HCT116 (cell line): ENCODE data around the gene CMIP. TPM values are rescaled to one million over a fixed set of nuclear protein-coding genes. Genes with fewer than 3 reads are reported as not detected.

Source experiments
- ATAC-seq: fragments of 200-7000 bp; cut with Tn5 transposase; 2 replicates; pipeline ENCODE4 v1.9.1; 2020; ENCODE audit warnings: mild to moderate bottlenecking, moderate library complexity
- BruUV-seq: library from RNA; stranded (reverse); fragments of 400-500 nt; replicated peaks from 2 replicates; lab custom pipeline; 2021; lab: Mats Ljungman, UMichigan
- CTCF ChIA-PET: fragments of 300-600 bp; sonication (Branson Sonifier 250); formaldehyde crosslinking; loops from one replicate; lab custom pipeline; 2021; ENCODE audit warnings: antibody characterized with exemption; lab: Charles Lee
- POLR2A ChIA-PET: fragments of 300-600, 350-600 bp; sonication (Branson Sonifier 250); formaldehyde crosslinking; loops from one replicate; lab custom pipeline; 2021; ENCODE audit warnings: antibody characterized with exemption; lab: Charles Lee
- RAD21 ChIA-PET, 2 experiments: fragments of 300-600 bp; sonication (Branson Sonifier 250); formaldehyde crosslinking; loops; one replicate each; lab custom pipeline; 2023; ENCODE audit warnings: low total read pairs in 2 of 2; ENCODE audit not compliant: uncharacterized antibody in 2 of 2, unreplicated experiment in 2 of 2, low non-redundant PET in 1 of 2; lab: Charles Lee
- DNase-seq: peaks from one replicate; pipeline ENCODE4 v3.0.0-alpha.2; 2010; ENCODE audit warnings: low read depth, low spot score
- H2AFZ ChIP-seq: fragments of 200-600 bp; shearing (Covaris generic), sonication (generic); 2 replicates; pipeline ENCODE4 v1.6.1; 2017; ENCODE audit warnings: low read depth, mixed run types, mixed read lengths, antibody characterized with exemption, low read length; ENCODE audit not compliant: poor library complexity, severe bottlenecking
- H3K27ac ChIP-seq: 2 replicates; pipeline ENCODE4 v1.5.1; 2012; ENCODE audit warnings: low read depth, low read length
- H3K27me3 ChIP-seq: fragments of 200-600 bp; sonication (generic); 2 replicates; pipeline ENCODE4 v1.6.1; 2016; ENCODE audit warnings: mixed run types, low read length, mixed read lengths; ENCODE audit not compliant: insufficient read depth
- H3K36me3 ChIP-seq, 2 experiments: fragments of 200-500 bp in 1 of 2; fragments of 200-600 bp in 1 of 2; sonication (Bioruptor generic) in 1 of 2; sonication (generic) in 1 of 2; 2 replicates each; pipeline versions ENCODE4 v1.5.1 to v1.6.1; 2014 to 2016; ENCODE audit warnings: low read length in 2 of 2, inconsistent platforms in 1 of 2, mixed read lengths in 1 of 2, mixed run types in 1 of 2; ENCODE audit not compliant: insufficient read depth in 2 of 2, control insufficient read depth in 1 of 2
- H3K4me1 ChIP-seq, 2 experiments: fragments of 200-600 bp in 1 of 2; sonication (generic) in 1 of 2; 2 replicates each; pipeline versions ENCODE4 v1.5.1 to v1.6.1; 2012 to 2017; ENCODE audit warnings: low read length in 2 of 2, inconsistent platforms in 1 of 2, mild to moderate bottlenecking in 1 of 2, mixed read lengths in 1 of 2, mixed run types in 1 of 2, moderate library complexity in 1 of 2; ENCODE audit not compliant: insufficient read depth in 2 of 2, control insufficient read depth in 1 of 2
- H3K4me2 ChIP-seq: fragments of 200-600 bp; sonication (generic); 2 replicates; pipeline ENCODE4 v1.6.1; 2017; ENCODE audit warnings: mixed run types, low read length, mixed read lengths
- H3K4me3 ChIP-seq, 2 experiments: fragments of 200-600 bp in 1 of 2; sonication (generic) in 1 of 2; replicated peaks in 1 of 2; 2 replicates each; pipeline ENCODE4 v1.5.1; 2011 to 2016; ENCODE audit warnings: low read length in 2 of 2, control low read depth in 1 of 2, low read depth in 1 of 2, mild to moderate bottlenecking in 1 of 2, mixed read lengths in 1 of 2, mixed run types in 1 of 2
- H3K79me2 ChIP-seq: fragments of 200-600 bp; sonication (generic); 2 replicates; pipeline ENCODE4 v1.6.1; 2017; ENCODE audit warnings: mild to moderate bottlenecking, mixed run types, low read length, moderate library complexity, mixed read lengths; ENCODE audit not compliant: insufficient read depth
- H3K9ac ChIP-seq: fragments of 200-600 bp; sonication (generic); 2 replicates; pipeline ENCODE4 v1.6.1; 2016; ENCODE audit warnings: low read length, mixed read lengths
- H3K9me2 ChIP-seq: fragments of 200-600 bp; sonication (generic), shearing (Covaris generic); 2 replicates; pipeline ENCODE4 v1.6.1; 2017; ENCODE audit warnings: mixed run types, mild to moderate bottlenecking, moderate library complexity; ENCODE audit not compliant: insufficient read depth
- H3K9me3 ChIP-seq, 2 experiments: fragments of 200-500 bp in 1 of 2; fragments of 200-600 bp in 1 of 2; sonication (Bioruptor generic) in 1 of 2; sonication (generic) in 1 of 2; 2 replicates each; pipeline ENCODE4 v1.6.1; 2014 to 2017; ENCODE audit warnings: low read length in 2 of 2, mixed read lengths in 2 of 2, inconsistent platforms in 1 of 2, low read depth in 1 of 2, mild to moderate bottlenecking in 1 of 2, mixed run types in 1 of 2, moderate library complexity in 1 of 2; ENCODE audit not compliant: control insufficient read depth in 1 of 2, insufficient read depth in 1 of 2
- H4K20me1 ChIP-seq: fragments of 200-600 bp; sonication (generic), shearing (Covaris generic); 2 replicates; pipeline ENCODE4 v1.6.1; 2017; ENCODE audit warnings: mixed run types, mild to moderate bottlenecking, moderate library complexity; ENCODE audit not compliant: insufficient read depth
- ATF3 ChIP-seq: IDR thresholded peaks from 2 replicates; pipeline ENCODE4 v1.6.1; 2012
- CBX3 ChIP-seq: IDR thresholded peaks from 2 replicates; pipeline ENCODE4 v1.6.1; 2012; ENCODE audit warnings: low read depth
- CEBPB ChIP-seq: IDR thresholded peaks from 2 replicates; pipeline ENCODE4 v1.6.1; 2012; ENCODE audit warnings: low read depth
- CTCF ChIP-seq, 3 experiments: fragments of 200-600 bp in 1 of 3; sonication (generic) in 1 of 3; IDR thresholded peaks in 2 of 3; conservative IDR thresholded peaks in 1 of 3; 2 replicates each; pipeline ENCODE4 v1.5.1; 2012 to 2017; ENCODE audit warnings: low read depth in 2 of 3, low read length in 2 of 3, antibody characterized with exemption in 1 of 3, borderline replicate concordance in 1 of 3, control low read depth in 1 of 3, mild to moderate bottlenecking in 1 of 3, mixed read lengths in 1 of 3, mixed run types in 1 of 3, moderate library complexity in 1 of 3; ENCODE audit not compliant: insufficient read depth in 1 of 3
- EGR1 ChIP-seq: IDR thresholded peaks from 2 replicates; pipeline ENCODE4 v1.6.1; 2012; ENCODE audit warnings: low read depth
- EZH2 ChIP-seq: fragments of 200-600 bp; sonication (generic); IDR thresholded peaks from 2 replicates; pipeline ENCODE4 v1.6.1; 2017; ENCODE audit warnings: antibody characterized with exemption, mixed run types
- MAX ChIP-seq: IDR thresholded peaks from 2 replicates; pipeline ENCODE4 v1.6.1; 2012
- POLR2A ChIP-seq: IDR thresholded peaks from 2 replicates; pipeline ENCODE4 v1.7.0; 2011; ENCODE audit warnings: borderline replicate concordance; ENCODE audit not compliant: insufficient read depth, insufficient read length; ENCODE audit errors: extremely low read depth
- POLR2AphosphoS5 ChIP-seq: IDR thresholded peaks from 2 replicates; pipeline ENCODE4 v1.6.1; 2011; ENCODE audit warnings: mild to moderate bottlenecking, low read depth, low read length, moderate library complexity
- RAD21 ChIP-seq: IDR thresholded peaks from 2 replicates; pipeline ENCODE4 v1.6.1; 2012; ENCODE audit warnings: low read depth, mild to moderate bottlenecking
- SIN3A ChIP-seq: IDR thresholded peaks from 2 replicates; pipeline ENCODE4 v1.6.1; 2012; ENCODE audit warnings: low read depth
- SP1 ChIP-seq: IDR thresholded peaks from 2 replicates; pipeline ENCODE4 v1.6.1; 2012; ENCODE audit warnings: low read depth
- SRF ChIP-seq: IDR thresholded peaks from 2 replicates; pipeline ENCODE4 v1.6.1; 2012; ENCODE audit warnings: low read depth
- TCF7L2 ChIP-seq: IDR thresholded peaks from 2 replicates; pipeline ENCODE4 v1.7.0; 2011; ENCODE audit warnings: borderline replicate concordance, inconsistent platforms; ENCODE audit not compliant: insufficient read depth, insufficient read length; ENCODE audit errors: extremely low read depth
- YY1 ChIP-seq: IDR thresholded peaks from 2 replicates; pipeline ENCODE4 v1.6.1; 2011; ENCODE audit warnings: low read length, low read depth, moderate library complexity, mild to moderate bottlenecking; ENCODE audit not compliant: insufficient replicate concordance; ENCODE audit errors: extremely low read depth
- ZBTB33 ChIP-seq: IDR thresholded peaks from 2 replicates; pipeline ENCODE4 v1.6.1; 2011; ENCODE audit warnings: mild to moderate bottlenecking, low read length, moderate library complexity; ENCODE audit not compliant: insufficient replicate concordance; ENCODE audit errors: extremely low read depth
- intact Hi-C: fragments of 100-400 bp; cut with micrococcal nuclease; formaldehyde crosslinking; loops from 2 replicates; pipeline ENCODE4 v1.10.0; 2022
- total RNA-seq: library from RNA; stranded (reverse); gene quantifications from one replicate; pipeline ENCODE4 v1.2.1, GENCODE V29; 2021; ENCODE audit not compliant: unreplicated experiment

CMIP gene
- total RNA-seq, 1 experiment from 2014 or later = 64.6 TPM

GRCh38 chr16:81570151-81570846 is 125.7 kb downstream of the CMIP start:
- no peak for TF ChIP-seq POLR2AphosphoS5
- TF ChIP-seq RAD21 = no peak
- TF ChIP-seq CTCF (IDR thresholded peaks at IDR 0.05 in 2 of 3, conservative IDR thresholded peaks at IDR 0.05 in 1 of 3; ENCODE audit: borderline replicate concordance in 1 of 3, insufficient read depth in 1 of 3, low read depth in 2 of 3, low read length in 2 of 3) = no peak
- no peak for TF ChIP-seq EGR1
- Histone ChIP-seq H3K79me2 (peaks cover 98% of the 10 kb centered on the region), H3K4me1 (peaks cover 20 to 52% of the 10 kb centered on the region in 2 experiments), H3K9ac (no peak overlapping the region), H3K27ac (no peak overlapping the region), H3K27me3 (no peaks in the 10 kb centered on the region), H3K4me2 (no peak overlapping the region), H3K4me3 (no peak overlapping the region), H3K36me3 (no peaks in the 10 kb centered on the region; a peak in 1 of 4 replicates), H4K20me1 (no peaks in the 10 kb centered on the region; the same call in 1 of the 2 replicates), H3K9me3 (no peaks in the 10 kb centered on the region), H3K9me2 (no peaks in the 10 kb centered on the region), H2AFZ (no peak overlapping the region)
- ATAC-seq (no peak), DNase-seq (no peak)
- intact Hi-C loops = no loop called here
- POLR2A ChIA-PET = no interaction called here
- CTCF ChIA-PET = no interaction called here
- no TSS peak for BruUV-seq
- RAD21 ChIA-PET = no interaction called here

GRCh38 chr16:81571175-81571574 is 126.6 kb downstream of the CMIP start:
- Histone ChIP-seq H3K9me2 (no peaks in the 10 kb centered on the region), H3K27ac (no peak overlapping the region), H3K79me2 (peaks cover 93% of the 10 kb centered on the region), H3K27me3 (no peaks in the 10 kb centered on the region), H3K4me1 (peaks cover 20 to 51% of the 10 kb centered on the region in 2 experiments), H3K4me2 (no peak overlapping the region), H3K36me3 (no peaks in the 10 kb centered on the region; a peak in 1 of 4 replicates), H3K4me3 (no peak overlapping the region), H3K9ac (no peak overlapping the region), H4K20me1 (no peaks in the 10 kb centered on the region; the same call in 1 of the 2 replicates), H2AFZ (no peak overlapping the region), H3K9me3 (no peaks in the 10 kb centered on the region)
- DNase-seq (no peak), ATAC-seq (no peak)
- TF ChIP-seq ATF3 (no peak), CEBPB (no peak), CBX3 (no peak), MAX (no peak), EZH2 (no peak), POLR2A (no peak), TCF7L2 (no peak), SRF (no peak), YY1 (no peak), ZBTB33 (no peak), SIN3A (no peak), POLR2AphosphoS5 (no peak), SP1 (no peak), RAD21 (no peak), EGR1 (no peak)
- ChIA-PET RAD21 (no interaction called here), CTCF (no interaction called here), POLR2A (no interaction called here)
- BruUV-seq = no TSS peak
- intact Hi-C loops = no loop called here
